SK-N-DZ (cell line): ENCODE measurements around the gene CENPB.

ENCODE experiments used
- DNase-seq: peaks from one replicate; pipeline ENCODE4 v3.0.0-alpha.2; 2015; ENCODE audit warnings: low spot score

Gene CENPB

DNA sequence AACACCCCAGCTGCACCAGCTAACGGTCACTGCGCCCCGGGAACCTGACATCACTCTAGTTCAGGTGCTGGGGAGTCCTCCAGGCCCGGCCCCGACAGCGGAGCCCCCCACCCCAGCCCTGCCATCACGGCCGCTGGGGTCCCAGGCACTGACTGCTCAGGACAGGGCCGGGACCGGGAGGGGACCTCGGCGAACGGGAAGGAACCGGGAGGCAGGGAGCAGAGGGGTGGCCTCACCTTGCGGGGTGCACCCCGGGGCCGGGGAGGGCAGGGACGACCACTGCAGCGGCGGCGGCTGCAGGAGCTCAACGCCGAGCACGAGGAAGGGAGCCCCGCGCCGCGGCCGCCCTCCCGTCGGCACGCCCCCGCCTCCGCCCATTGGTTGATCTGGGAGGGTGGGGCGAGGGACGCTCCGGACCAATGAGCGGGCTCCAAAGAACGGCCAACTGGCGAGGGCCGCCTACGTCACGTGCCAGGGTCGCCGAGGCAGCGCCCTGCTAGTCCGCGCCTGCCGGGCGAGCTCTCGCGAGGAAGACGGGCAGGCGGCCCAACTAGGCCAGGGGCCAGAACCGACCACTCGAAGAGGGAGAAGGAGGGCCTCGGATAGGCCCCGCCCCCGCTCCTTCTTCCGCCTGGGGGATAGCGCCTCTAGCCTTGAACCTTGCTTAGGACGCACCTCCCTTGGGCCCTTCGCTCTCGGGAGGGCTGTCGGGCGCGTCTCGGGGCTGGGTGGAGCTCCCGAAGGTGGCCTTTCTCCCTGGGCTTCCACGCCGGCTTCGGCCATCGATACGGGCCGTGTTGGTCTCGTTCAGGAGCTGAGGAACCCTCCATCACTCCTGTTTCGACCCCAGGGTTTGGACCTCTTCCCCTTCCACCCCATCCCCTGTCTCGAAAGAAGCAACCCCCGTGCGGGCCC is 18.9 kb downstream of the CENPB start, which contains the start of gene ADISSP:
Gene ADISSP, minus strand, starts transcription at position 327 of the 915 bp plus-strand sequence. CDS start 7,653 bp downstream, outside the sequence.
- peak; percentile 98 for DNase-seq

DNA sequence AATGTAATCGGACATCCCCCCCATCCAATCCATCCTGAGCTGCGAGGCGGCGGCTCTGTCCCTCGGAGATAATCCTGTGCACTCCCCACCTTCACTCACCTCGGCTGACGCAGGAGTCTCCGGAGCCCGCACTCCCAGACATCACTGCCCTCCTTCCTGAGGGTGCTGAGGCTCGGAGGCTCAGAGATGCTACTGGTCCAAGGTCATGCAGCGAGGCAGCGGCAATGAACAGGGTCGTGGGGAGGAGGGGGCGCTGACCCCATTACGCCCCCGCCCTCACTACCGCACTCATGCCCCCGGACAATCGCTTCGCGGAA is 19.5 kb downstream of the CENPB start:
- no peak for DNase-seq

GRCh38 chr20:3766422-3767109 is 20.0 kb downstream of the CENPB start:
- DNase-seq = no peak

DNA sequence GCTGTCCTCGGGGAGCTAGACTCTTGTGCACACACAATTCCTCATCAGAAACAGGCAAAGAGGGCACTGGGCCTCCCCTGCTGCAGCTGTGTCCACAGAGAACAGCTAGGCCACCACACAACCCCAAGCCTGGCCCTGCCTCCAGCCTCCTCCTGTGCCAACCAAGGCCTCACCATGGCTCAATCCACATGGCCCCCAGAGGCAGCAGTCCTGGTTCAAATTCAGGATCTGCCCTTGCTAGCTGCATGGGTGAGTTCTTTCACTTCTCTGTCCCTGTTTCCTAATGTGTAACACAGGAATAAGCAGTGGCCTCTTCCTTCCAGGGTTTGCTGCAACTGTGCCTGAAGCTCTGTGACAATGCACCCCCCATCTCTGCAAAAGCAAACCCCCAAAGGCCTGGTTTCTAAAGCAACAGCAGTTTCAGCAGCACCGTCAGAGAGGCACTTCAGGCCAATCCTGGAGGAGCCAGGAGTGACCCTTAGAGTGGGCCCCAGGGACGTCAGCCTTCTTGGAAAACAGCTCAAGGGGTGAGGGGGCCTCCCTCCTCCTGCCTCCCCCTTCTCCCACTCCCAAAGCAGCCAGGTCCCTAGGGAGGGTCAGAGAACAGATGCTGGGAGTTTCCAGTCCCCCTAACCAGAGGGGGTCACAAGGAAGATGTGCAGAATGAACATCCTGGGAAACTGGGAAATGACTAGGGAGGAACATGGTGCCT is 21.2 kb downstream of the CENPB start:
- no peak for DNase-seq

- DNase-seq = no peak
These were observed 21.9 kb downstream of the CENPB start for GRCh38 chr20:3764659-3765058.

GRCh38 chr20:3763671-3764601 is 22.6 kb downstream of the CENPB start:
- DNase-seq = no peak

GRCh38 chr20:3760655-3761348 is 25.7 kb downstream of the CENPB start:
- no peak for DNase-seq

DNA sequence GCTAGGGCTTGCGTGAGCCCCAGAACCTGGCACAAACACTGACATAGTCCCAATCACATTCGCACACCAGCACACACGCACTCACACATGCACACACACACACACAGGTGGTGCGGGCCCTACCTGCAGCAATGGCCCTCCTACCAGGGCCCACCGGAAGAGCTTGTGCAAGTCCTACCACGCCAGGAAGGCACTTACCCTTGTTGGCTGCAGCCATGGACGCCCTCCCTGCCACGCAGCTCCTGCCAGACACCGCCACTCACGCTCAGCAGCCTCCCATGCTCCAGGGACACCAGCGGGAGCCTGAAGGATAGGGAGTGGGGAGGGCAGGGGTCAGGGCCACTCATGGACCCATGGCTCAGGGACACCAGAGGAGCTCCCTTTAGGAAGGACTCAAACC is 26.7 kb downstream of the CENPB start:
- DNase-seq = no peak

- DNase-seq = no peak
These were observed 27.2 kb downstream of the CENPB start for GRCh38 chr20:3759316-3759823.

DNA sequence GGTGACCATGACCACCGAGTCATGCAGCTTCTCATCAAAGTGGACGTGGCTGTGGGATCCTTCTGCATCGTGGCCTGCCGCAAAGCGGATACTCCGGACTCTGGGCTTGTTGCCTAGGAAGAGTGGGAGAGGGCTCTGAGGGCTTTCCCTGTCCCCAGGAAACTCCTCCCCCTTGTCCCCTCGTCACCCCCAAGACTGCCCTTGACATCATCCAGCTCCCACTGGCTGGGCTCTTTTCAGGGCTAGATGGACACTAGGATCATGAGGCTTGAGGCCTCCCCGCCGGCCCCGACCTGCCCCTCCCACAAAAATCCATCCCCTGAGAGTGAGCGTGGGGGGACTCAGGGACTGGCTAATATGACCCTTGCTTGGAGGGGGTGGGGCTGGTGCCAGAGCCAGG is 28.0 kb downstream of the CENPB start:
- DNase-seq = no peak

DNA sequence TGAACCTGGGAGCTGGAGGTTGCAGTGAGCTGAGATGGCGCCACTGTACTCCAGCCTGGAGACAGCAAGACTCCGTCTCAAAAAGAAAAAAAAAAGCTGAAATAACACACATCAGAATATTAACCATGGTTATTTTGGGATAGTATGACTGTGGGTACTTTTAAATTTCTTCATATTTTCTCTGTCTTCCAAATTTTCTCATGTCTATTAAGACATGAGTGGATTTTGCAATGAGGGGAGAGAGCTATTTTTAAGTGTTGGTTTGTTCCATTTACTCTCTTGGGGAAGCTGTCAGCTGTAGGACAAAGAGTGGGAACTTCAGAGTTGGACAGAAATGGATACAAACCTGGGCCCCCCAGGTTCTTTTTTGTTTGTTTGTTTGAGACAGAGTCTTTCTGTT is 29.3 kb downstream of the CENPB start:
- DNase-seq = no peak

- DNase-seq = no peak
These were observed 30.6 kb downstream of the CENPB start for GRCh38 chr20:3755814-3756480.

DNA sequence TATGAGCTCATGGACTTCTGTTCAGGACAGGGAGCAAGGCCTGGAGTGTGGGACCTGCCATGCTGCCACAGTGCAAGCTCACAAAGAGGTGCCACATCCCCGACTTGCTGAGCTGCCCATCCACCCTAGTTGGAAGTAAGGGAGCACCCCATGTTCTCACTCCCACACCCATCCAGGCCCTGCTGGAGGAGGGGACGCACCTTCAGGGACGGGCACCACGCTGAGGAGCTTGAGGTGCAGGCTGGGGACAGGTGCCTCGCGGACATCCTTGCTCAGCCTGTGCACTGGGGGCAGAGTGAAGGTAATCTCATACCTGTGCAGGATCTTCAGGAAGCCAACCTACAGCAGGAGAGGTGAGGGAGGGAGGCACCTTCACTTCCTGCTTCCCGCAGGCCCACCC is 31.3 kb downstream of the CENPB start:
- no peak for DNase-seq

DNA sequence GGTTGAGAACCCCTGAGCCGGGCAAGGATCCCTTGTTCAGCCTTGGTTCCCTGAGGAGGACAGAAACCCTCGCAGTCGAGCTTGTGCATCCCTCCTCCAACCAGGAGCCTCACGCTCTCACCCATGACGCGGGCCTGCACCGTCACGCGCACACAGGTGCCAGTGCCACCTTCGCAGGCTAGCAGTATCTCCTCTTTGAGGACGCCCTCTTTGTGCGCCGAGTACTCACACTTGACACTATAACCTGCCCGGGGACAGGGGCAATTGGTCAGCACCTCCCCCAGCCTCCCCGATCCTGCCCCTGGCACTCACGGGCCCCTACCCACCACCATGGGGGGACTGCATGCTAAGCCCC is 32.3 kb downstream of the CENPB start:
- DNase-seq = no peak

DNA sequence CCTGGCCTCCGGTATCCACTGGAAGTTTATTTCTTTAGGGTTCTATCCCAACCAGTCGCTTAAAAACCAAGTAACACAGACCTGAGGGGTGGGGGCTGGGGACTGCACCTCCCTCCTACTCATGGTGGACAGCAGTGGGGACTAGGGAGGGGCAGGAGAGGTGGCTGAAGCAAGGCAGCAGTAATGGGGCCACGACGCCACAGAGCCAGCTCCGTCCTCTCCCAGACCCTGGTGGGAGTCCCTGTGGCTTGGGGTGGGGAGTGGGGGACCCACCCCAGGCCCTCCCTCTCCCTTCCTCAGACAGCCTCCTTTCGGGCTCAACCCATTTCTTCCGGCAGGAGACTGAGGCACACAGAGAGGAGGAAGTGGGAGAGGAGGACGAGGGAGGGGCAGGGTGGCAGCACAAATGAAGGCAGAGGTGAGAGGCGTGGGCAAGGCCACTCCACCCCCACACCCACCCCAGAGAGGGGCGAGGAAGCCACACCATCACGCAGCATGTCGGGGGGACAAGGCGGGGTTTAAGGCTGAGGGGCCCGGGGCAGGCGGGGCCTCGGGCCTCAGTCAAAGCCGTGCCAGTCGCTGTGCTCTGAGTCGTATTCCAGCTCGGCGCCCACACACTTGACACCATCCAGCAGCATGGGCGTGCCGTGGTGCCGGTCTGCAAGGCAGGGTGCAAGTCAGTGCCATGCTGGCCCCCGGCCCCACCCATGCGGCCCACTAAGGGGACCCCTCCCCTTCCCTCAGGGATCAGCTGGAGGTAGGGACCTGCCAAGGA is 32.9 kb downstream of the CENPB start:
- DNase-seq = no peak

DNA sequence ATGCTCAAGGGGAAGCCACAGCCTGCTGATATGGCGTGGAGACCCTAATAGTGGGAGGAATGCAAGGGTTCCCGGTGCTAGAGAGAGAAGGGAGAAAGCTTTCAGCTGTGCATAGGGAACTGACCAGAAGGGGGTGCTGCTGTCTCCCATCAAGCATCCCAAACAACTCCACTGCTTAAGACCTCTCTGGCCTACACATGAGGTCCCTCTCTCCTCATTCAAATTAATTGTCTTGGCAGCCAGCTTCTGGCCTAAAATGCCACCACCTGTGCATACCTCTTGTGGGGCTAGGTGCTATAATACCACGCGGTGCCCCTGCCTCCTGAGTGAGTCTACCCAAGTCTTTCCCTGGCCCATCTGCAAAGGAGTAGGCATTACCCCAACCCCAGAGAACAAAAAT is 33.4 kb downstream of the CENPB start:
- peak; percentile 42 for DNase-seq

GRCh38 chr20:3752386-3752759 is 34.2 kb downstream of the CENPB start:
- DNase-seq = no peak

GRCh38 chr20:3751675-3752385 is 34.7 kb downstream of the CENPB start:
- no peak for DNase-seq

GRCh38 chr20:3751305-3751674 is 35.2 kb downstream of the CENPB start:
- DNase-seq = no peak
